ENCODE data around the gene RPUSD1.
"Not testable (repeated sequence)": the region's sequence is repeated elsewhere in the genome, so short reads cannot be mapped to it uniquely, and the experiment has no call there.

Gene RPUSD1

DNA sequence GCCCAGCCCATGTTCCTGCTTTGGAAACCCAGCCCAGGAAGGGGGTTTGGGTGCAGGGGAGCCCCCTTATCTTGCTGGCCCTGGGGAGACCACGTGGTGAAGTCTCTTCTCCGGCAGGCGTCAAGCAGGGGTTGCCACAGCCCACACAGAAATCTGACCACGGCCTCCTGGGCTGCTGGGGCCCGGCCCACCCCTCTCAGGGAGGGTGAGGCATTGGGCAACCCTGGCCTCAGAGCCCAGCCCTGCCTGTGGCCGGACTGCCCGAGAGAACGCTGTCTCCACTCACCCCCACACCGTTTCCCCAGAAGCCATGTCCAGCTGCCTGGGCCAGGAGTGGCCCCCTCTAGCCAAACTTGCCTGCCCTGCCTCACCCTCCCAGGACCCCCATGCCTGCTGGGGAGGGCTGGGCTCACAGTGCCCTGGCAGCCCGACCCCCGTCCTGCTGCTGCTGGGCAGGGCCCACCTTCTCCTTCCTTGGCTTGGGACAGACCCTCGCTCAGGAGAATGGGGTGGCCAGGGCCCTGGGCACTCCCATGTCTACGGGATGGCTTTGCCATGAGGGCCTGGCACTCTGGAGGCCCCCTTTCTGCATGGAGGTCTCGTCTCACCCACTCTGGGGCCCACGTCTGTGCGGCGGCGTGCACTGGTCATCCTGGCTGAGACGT lies 6.7 kb downstream of the RPUSD1 start:
- FAIRE-seq, result no peak

DNA sequence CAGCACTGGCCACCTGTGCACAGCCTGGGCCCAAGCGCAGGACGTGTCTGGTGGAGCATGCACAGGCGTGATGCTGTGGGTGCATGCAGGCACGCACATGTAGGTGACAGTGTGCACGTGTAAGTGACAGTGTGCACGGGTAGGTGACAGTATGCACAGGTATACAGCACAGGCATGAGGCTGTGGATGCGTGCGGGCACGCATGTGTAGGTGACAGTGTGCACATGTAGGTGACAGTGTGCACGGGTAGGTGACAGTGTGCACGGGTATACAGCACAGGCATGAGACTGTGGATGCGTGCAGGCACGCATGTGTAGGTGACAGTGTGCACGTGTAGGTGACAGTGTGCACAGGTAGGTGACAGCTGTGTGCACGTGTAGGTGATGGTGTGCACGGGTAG lies 7.9 kb downstream of the RPUSD1 start:
- FAIRE-seq, result no peak

DNA sequence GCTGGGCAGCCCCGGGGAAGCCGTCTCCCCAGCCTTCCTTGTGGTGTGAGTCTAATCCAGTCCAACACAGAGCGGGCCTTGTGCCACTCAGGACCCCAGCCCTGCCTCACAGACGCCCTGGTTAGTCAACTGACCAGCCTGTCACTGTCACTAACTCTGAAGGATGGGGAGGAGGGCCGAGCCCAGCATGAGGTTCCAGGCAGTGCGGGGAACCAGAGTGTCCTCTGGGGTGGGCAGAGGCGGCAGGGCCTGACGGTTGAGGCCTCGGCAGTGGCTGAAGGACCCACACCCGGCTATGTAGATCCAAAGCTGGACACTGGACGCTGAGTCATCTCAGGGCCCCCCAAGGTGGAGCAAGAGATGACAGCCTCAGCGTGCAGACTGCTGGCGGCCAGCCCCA lies 8.6 kb downstream of the RPUSD1 start:
- FAIRE-seq, result no peak

DNA sequence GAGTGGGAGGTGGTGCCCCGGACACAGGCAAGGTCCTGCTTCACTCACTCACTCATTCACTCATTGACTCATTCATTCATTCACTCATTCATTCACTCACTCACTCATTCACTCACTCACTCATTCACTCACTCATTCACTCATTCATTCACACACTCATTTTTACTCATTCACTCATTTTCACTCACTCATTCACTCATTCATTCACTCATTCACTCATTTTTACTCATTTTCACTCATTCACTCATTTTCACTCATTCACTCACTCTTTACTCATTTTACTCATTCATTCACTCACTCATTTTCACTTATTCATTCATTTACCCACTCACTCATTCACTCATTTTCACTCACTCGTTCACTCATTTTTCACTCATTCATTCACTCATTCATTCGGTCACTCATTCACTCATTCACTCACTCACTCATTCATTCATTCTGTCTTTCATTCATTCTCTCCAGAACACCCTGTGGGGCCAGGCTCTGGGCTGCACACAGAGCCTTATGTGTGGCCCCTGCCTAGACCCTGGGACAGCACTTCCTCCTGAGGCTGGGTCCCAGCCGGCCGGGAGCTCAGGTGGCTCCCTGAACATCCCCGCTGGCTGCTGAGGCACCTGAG lies 9.2 kb downstream of the RPUSD1 start:
- no peak for FAIRE-seq

DNA sequence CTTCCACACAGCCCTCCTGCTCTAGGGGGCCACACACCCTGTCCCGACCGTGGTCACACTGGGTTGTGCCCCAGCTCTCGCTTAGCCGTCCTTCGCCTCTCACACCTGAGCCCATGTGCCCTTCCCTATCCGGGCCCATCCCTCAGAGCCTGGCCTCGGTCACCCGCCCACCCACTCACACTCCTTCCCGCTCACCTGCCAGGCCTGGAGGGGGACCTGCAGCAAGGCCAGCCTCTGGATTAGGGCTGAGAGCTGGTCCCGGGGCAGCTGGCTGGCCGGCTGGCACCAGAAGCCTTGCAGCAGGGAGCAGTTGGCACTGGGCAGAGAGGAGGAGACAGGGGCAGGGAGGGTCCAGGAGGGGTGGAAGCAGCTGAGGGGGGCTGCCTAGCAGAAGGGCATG lies 9.7 kb downstream of the RPUSD1 start:
- FAIRE-seq, result no peak

DNA sequence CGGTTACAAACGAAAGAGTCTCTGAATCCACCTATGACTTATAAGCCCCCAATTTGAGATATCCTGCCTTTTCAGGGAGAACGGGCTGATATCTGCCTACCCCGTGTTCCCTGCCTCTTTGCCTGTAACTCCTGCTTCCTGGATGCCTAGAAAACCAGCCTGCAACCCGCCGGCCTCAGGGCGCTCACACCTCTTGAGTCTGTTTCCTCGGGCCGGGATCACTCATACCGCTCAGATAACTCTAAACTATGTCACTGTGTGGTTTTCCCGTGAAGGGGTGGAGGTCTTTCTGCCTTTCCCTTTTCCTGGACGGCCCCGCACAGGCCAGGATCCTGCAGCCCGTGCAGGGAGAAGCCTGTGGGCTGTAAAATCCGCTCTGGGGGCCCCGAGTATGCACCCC lies 10.4 kb downstream of the RPUSD1 start:
- FAIRE-seq, result no peak

DNA sequence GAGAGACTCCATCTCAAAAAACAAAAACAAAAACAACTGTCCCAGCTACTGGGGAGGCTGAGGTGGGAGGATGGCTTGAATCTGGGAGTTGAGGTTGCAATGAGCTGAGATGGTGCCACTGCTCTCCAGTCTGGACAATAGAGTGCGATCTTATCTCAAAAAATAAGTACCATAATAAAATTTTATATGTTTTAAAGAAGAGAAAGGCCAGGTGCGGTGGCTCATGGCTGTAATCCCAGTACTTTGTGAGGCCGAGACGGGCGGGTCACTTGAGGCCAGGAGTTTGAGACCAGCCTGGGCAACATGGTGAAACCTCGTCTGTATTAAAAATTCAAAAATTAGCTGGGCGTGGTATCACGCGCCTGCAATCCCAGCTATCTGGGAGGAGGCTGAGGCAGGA lies 11.4 kb downstream of the RPUSD1 start:
- FAIRE-seq, result no peak

DNA sequence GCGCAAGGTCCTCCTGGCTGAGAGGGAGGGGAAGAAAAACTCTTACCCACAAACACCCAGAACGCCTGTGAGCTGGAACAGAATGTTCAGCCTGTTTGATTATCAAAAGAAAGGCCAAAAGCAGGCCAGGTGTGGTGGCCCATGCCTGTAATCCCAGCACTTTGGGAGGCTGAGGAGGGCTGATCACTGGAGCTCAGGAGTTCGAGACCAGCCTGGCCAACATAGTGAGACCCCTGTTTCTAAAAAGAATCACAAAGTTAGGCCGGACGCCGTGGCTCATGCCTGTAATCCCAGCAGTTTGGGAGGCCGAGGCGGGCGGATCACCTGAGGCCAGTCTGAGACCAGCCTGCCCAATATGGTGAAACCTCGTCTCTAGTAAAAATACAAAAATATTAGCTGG lies 11.9 kb downstream of the RPUSD1 start:
- FAIRE-seq, result not testable (repeated sequence)

DNA sequence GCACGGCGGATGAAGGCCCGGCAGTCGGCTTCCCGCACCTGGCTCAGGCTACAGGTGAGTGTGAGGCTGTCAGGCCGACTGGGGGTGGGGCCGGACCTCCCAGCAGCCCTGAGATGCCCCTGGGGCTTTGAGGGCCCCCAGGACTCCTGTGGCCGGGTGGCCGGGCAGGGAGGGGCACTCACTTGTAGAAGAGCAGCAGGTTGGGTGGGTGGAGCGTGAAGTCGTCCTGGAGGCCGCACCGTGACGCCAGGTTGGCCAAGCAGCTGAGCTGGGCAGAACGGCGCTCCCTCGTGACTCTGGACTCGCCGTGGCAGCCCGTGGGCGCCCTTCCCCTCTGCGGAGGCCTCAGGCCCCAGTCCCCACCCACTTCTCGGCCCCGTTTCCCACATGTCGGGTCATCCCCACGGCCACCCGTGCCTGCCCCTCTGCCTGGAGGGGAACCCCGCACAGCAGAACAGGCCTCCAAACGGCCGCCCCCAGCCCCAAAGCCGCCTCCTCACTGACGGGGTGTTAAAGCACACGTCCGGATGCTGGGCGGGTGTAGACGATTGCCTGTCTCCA lies 12.9 kb downstream of the RPUSD1 start:
- no peak for FAIRE-seq

DNA sequence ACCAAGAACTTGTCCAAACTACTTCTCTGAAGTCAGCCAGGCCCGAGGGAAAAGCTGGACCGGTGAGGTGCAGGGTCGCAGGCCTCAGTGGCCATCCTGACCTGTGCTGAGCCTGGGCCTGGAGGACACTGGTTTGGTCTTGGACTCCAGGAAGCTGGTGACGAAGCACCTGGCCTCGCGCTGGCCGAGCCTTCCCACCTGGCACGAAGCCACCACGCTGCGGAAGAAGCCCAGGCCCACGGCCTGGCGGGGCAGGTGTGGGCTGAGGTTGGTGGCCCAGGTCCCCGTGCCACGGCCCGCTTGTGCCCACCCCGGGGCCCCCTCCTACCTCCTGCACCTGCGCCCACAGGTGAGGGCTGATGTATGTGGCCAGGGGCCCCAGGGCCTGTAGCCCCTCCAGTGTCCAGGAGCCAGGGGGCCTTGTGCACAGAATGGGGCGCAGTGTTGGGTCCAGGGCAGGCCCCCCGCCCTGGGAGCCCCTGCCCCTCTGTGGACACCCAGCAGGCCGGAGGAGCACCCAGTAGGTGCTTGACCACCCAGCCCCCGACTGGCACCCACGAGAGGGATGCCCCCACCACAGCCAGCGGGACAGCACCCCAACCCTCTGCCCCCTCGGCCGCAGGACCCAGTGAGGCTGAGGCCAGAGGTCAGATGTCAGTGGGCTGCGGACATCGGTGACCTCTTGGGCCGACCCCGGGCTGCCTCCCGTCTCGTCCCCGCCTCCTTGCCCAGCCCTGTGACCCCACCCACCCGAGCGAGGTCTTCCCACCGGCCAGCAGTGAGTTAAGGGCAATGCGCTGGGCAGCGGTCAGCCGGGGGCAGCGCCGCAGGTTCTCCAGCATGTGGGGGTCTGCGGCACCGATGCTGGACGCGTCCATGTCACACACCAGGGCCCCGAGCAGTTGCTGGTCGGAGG lies 13.8 kb downstream of the RPUSD1 start:
- FAIRE-seq, result no peak

DNA sequence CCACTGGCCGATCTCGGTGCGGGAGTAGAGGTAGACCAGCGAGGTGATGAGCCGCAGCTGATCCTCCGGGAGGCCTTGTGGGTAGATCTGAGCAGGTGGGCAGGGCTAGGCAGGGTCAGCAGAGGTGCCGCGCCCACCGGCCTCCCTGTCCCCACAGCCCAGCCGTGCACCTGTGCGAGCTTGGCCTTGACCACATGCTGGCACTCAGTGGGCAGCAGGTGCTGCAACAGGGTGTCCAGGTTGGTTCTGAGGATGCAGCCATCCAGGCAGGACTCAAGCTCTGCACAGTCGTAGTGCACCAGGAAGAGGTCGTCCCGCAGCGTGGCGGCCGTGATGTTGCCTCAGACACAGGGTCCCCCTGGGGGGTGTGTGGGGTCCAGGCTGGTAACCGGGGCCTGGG lies 15.2 kb downstream of the RPUSD1 start:
- no peak for FAIRE-seq

DNA sequence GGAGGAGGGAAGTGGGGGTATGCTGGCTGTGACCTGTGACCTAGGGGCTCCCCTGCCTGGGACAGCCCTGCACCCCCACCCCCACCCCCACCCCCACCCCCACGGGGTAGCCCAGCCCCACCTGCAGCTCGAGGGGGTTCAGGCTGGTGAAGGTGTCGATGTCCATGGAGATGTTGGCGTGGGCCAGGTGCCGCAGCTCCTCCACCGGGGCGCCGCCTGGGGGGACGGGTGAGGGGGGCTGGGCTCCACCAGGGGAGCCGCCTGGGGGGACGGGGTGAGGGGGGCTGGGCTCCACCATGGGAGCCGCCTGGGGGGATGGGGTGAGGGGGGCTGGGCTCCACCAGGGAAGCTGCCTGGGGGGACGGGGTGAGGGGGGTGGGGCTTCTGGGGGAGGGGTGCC lies 17.8 kb downstream of the RPUSD1 start:
- no peak for FAIRE-seq

DNA sequence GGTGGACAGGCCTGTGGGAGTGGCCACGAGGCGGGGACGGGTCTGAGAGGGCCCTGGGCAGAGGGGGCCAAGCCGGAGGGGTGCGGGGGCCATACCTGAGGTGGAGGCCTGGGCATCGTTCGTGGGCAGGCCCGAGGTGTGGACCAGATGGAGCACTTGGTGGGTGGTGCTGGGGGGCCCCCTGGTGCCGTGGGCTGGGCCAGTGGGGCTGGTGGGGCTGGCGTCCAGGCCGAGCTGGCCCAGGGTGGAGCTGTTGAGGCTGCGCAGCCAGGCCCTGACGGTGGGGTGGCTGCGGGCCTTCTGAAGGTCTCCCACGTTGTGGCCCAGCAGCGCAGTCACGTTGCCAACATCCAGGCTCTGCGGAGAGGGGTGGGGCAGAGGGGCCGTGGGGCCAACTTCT lies 18.2 kb downstream of the RPUSD1 start:
- no peak for FAIRE-seq

DNA sequence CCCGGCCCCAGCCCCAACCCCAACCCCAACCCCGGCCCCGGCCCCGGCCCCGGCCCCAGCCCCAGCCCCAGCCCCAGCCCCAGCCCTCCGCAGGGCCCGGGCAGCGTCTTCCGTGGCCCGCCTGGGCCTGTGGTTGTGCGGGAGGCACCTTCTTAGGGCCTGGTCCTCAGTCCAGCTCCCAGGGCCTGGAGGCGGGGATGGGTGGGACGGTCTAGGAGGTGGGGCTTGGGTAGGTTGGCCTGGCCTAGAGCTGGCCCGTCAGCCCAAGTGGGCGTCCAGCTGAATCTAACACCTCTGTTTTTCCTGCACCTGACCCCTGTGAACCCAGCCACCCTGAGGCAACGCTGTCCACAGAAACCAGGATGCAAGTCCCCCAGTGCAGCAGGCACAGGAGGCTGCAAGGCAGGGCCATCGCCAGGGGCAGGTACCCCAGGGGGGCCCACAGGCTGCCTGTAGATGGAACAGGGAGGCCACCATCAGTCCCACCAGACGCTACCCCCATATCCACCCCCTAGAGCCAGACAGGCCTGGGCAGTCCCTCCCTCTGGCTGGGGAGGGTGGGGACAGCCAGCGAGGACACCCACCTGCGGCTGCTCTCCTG lies 18.9 kb downstream of the RPUSD1 start:
- no peak for FAIRE-seq

DNA sequence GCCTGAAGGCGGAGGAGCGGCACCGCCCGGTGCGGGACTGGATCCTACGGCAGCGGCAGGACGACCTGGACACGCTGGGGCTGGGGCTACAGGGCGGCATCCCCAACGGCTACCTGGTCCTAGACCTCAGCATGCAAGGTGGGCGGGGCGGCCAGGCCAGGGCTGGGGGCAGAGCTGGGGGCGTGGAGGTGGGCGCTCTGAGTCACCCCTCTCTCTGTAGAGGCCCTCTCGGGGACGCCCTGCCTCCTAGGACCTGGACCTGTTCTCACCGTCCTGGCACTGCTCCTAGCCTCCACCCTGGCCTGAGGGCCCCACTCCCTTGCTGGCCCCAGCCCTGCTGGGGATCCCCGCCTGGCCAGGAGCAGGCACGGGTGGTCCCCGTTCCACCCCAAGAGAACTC lies 19.8 kb downstream of the RPUSD1 start:
- no peak for FAIRE-seq

DNA sequence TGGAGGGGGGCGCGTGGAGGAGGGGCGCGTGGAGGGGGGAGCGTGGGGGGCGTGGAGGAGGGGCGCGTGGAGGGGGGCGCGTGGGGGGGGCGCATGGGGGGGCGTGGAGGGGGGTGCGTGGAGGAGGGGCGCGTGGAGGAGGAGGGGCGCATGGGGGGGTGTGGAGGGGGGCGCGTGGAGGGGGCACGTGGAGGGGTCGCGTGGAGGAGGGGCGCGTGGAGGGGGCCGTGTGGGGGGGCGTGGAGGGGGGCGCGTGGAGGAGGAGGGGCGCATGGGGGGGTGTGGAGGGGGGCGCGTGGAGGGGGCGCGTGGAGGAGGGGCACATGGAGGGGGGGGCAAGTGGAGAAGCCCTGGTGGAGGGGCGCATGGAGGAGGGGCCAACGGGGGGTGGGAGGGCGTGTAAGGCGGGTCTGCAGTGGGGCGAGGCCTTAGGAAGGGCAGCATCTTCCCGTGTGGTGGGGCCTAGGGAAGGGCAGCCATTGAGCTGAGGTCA lies 20.4 kb downstream of the RPUSD1 start:
- no peak for FAIRE-seq

DNA sequence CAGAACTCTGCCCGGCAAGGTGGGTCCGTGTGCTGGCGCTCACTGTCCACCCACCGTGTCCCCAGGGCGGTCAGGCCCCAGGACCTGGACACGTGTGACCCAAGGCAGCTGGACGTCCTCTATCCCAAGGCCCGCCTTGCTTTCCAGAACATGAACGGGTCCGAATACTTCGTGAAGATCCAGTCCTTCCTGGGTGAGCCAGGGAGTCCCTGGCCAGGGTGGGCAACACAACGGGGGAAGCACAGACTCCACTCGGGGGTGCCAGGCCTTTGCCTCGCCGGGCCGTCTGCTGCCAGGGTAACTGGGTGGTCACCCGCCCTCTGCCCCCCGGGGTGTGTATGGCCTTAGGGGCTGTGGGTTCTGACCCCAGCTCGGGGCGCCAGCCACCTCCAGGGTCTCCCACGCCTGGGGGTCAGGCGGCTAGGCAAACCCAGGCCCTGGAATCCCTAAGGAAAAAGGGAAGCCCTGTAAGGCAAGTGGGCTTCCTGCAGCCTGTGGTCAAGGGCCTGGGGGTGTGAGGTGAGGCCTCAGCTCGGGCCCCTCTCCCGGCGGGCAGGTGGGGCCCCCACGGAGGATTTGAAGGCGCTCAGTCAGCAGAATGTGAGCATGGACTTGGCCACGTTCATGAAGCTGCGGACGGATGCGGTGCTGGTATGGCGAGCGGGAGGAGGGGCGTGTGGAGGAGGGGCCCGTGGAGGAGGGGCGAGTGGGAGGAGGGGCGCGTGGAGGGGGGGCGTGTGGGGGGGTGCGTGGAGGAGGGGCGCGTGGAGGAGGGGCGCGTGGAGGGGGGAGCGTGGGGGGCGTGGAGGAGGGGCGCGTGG lies 21.2 kb downstream of the RPUSD1 start:
- no peak for FAIRE-seq

DNA sequence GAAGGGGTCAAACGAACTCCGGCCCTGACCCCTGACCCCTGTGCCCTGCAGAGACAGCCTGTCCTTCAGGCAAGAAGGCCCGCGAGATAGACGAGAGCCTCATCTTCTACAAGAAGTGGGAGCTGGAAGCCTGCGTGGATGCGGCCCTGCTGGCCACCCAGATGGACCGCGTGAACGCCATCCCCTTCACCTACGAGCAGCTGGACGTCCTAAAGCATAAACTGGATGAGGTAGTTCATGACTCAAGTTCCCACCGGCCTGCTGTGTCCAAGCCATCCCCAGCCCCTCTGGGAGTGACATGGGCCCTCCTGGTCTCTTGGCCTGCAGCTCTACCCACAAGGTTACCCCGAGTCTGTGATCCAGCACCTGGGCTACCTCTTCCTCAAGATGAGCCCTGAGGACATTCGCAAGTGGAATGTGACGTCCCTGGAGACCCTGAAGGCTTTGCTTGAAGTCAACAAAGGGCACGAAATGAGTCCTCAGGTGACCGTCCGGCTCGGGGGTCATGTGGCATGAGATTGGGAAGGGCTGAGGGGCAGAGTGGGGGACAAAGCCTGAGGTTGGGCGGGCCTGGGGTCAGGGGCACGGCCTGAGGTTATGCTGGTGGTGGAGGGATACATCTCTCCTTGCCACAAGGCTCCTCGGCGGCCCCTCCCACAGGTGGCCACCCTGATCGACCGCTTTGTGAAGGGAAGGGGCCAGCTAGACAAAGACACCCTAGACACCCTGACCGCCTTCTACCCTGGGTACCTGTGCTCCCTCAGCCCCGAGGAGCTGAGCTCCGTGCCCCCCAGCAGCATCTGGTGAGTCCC lies 22.0 kb downstream of the RPUSD1 start:
- FAIRE-seq, result no peak

DNA sequence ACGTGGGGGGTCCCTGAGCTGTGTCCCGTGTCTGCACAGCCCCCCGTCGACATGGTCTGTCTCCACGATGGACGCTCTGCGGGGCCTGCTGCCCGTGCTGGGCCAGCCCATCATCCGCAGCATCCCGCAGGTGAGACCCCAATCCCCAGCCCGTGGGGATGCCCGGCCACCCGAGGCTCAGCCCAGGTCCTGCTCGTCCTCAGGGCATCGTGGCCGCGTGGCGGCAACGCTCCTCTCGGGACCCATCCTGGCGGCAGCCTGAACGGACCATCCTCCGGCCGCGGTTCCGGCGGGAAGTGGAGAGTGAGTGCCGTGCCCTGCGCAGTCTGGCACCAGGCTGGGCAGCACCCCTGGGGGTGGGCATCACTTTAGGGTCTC lies 22.7 kb downstream of the RPUSD1 start:
- no peak for FAIRE-seq

DNA sequence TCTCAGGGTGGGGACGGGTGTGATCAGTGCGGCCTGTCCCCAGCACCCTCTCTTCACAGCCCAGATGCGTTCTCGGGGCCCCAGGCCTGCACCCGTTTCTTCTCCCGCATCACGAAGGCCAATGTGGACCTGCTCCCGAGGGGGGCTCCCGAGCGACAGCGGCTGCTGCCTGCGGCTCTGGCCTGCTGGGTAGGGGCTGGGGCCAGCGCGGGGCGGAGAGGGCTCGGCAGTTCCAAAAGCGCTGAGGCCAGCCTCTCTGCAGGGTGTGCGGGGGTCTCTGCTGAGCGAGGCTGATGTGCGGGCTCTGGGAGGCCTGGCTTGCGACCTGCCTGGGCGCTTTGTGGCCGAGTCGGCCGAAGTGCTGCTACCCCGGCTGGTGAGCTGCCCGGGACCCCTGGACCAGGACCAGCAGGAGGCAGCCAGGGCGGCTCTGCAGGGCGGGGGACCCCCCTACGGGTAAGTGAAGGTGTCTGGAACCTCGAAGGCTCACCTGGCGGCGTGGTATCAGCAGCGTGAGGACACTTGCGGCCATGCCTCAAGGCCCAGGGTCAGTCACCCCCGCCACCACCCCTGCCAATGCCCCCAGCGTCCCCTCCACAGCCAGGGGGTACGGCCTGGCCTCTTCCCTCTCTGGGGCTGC lies 23.2 kb downstream of the RPUSD1 start:
- FAIRE-seq, result no peak
